GM23338 (cell line): ENCODE data around the gene ZHX3. TPM values are rescaled to one million over a fixed set of nuclear protein-coding genes. Genes with fewer than 3 reads are reported as not detected.

Experiments used
- ATAC-seq: fragments of 200-7000 bp; cut with Tn5 transposase; 3 replicates; pipeline ENCODE4 v1.9.1; 2020
- DNase-seq: peaks from one replicate; pipeline ENCODE4 v3.0.0-alpha.2; 2015; ENCODE audit warnings: low spot score
- H2AFZ ChIP-seq: fragments of 200-600 bp; sonication (generic); 2 replicates; pipeline ENCODE4 v1.8.0; 2016; ENCODE audit warnings: antibody characterized with exemption, mild to moderate bottlenecking, moderate library complexity
- H3F3A ChIP-seq: fragments of 200-600 bp; sonication (generic); replicated peaks from 2 replicates; pipeline ENCODE4 v1.8.0; 2017; ENCODE audit warnings: antibody characterized with exemption, mixed run types, low read depth
- H3K27ac ChIP-seq: fragments of 200-600 bp; sonication (generic); 2 replicates; pipeline ENCODE4 v1.6.1; 2016; ENCODE audit warnings: low read depth
- H3K27me3 ChIP-seq: fragments of 200-600 bp; sonication (generic); 2 replicates; pipeline ENCODE4 v1.8.0; 2016; ENCODE audit warnings: mild to moderate bottlenecking, mixed run types, moderate library complexity; ENCODE audit not compliant: insufficient read depth
- H3K36me3 ChIP-seq: fragments of 200-600 bp; sonication (generic); 2 replicates; pipeline ENCODE4 v1.8.0; 2016; ENCODE audit warnings: mild to moderate bottlenecking; ENCODE audit not compliant: insufficient read depth
- H3K4me1 ChIP-seq: fragments of 200-600 bp; sonication (generic); 2 replicates; pipeline ENCODE4 v1.8.0; 2016; ENCODE audit warnings: mild to moderate bottlenecking, moderate library complexity; ENCODE audit not compliant: insufficient read depth
- H3K4me2 ChIP-seq: fragments of 200-600 bp; sonication (generic); 2 replicates; pipeline ENCODE4 v1.7.1; 2017; ENCODE audit warnings: mixed run types
- H3K4me3 ChIP-seq: fragments of 200-600 bp; sonication (generic); 2 replicates; pipeline ENCODE4 v1.6.1; 2016; ENCODE audit warnings: mixed run types
- H3K79me2 ChIP-seq: fragments of 200-600 bp; sonication (generic); replicated peaks from 2 replicates; pipeline ENCODE4 v1.8.0; 2017; ENCODE audit warnings: mild to moderate bottlenecking; ENCODE audit not compliant: insufficient read depth
- H3K9me2 ChIP-seq: fragments of 200-600 bp; sonication (generic); 2 replicates; pipeline ENCODE4 v1.8.0; 2017; ENCODE audit not compliant: insufficient read depth
- H4K20me1 ChIP-seq: fragments of 200-600 bp; sonication (generic); replicated peaks from 2 replicates; pipeline ENCODE4 v1.8.0; 2017; ENCODE audit warnings: mild to moderate bottlenecking; ENCODE audit not compliant: insufficient read depth
- H3K27ac Mint-ChIP-seq: 2 replicates; pipeline ENCODE4 v1.8.0; 2020; ENCODE audit warnings: inconsistent platforms, mild to moderate bottlenecking, moderate library complexity, mixed read lengths
- H3K27me3 Mint-ChIP-seq: 3 replicates; pipeline ENCODE4 v1.8.0; 2022; ENCODE audit warnings: low read depth, mild to moderate bottlenecking, moderate library complexity, mixed read lengths, inconsistent platforms; ENCODE audit not compliant: insufficient read depth, poor library complexity
- H3K36me3 Mint-ChIP-seq: 3 replicates; pipeline ENCODE4 v1.8.0; 2021; ENCODE audit warnings: low read depth, mild to moderate bottlenecking, inconsistent platforms, moderate library complexity, mixed read lengths
- H3K4me1 Mint-ChIP-seq: 3 replicates; pipeline ENCODE4 v1.8.0; 2020; ENCODE audit warnings: mild to moderate bottlenecking, inconsistent platforms, mixed read lengths
- H3K4me3 Mint-ChIP-seq: 3 replicates; pipeline ENCODE4 v1.8.0; 2021; ENCODE audit warnings: moderate library complexity, mild to moderate bottlenecking, inconsistent platforms, mixed read lengths
- H3K9me3 Mint-ChIP-seq: 3 replicates; pipeline ENCODE4 v1.8.0; 2020; ENCODE audit warnings: moderate library complexity, mild to moderate bottlenecking, inconsistent platforms, mixed read lengths
- CREB1 ChIP-seq: fragments of 250-450 bp; sonication (Bioruptor Pico); IDR thresholded peaks from 2 replicates; pipeline ENCODE4 v1.5.0; 2020; ENCODE audit warnings: low read depth, mild to moderate bottlenecking, moderate library complexity
- EZH2 ChIP-seq: fragments of 200-600 bp; sonication (generic); IDR thresholded peaks from one replicate; pipeline ENCODE4 v1.8.0; 2017; ENCODE audit warnings: antibody characterized with exemption, mild to moderate bottlenecking, low read depth; ENCODE audit not compliant: unreplicated experiment
- EZH2phosphoT487 ChIP-seq: fragments of 200-600 bp; sonication (generic); IDR thresholded peaks from one replicate; pipeline ENCODE4 v1.8.1; 2018; ENCODE audit warnings: antibody characterized with exemption; ENCODE audit not compliant: unreplicated experiment
- JUNB ChIP-seq: IDR thresholded peaks from one replicate; pipeline ENCODE4 v1.6.1; 2016; ENCODE audit warnings: antibody characterized with exemption; ENCODE audit not compliant: unreplicated experiment
- NANOG ChIP-seq: IDR thresholded peaks from 2 replicates; pipeline ENCODE4 v1.6.1; 2016; ENCODE audit warnings: antibody characterized with exemption, borderline replicate concordance
- POLR2AphosphoS5 ChIP-seq: IDR thresholded peaks from 2 replicates; pipeline ENCODE4 v1.6.1; 2016; ENCODE audit warnings: antibody characterized with exemption, low read depth
- STAT1 ChIP-seq: IDR thresholded peaks from one replicate; pipeline ENCODE4 v1.6.1; 2016; ENCODE audit warnings: antibody characterized with exemption; ENCODE audit not compliant: unreplicated experiment
- ZNF114 ChIP-seq: fragments of 250-450 bp; sonication (Bioruptor Pico); IDR thresholded peaks from 2 replicates; pipeline ENCODE4 v1.5.0; 2020; ENCODE audit warnings: mild to moderate bottlenecking, moderate library complexity
- ZNF331 ChIP-seq: fragments of 250-450 bp; sonication (Bioruptor Pico); IDR thresholded peaks from 2 replicates; pipeline ENCODE4 v1.5.0; 2020; ENCODE audit warnings: low read depth, mild to moderate bottlenecking, moderate library complexity
- polyA plus RNA-seq: library from polyadenylated mRNA; unstranded; fragments of >200 nt; fragmentation: Nextera tagmentation; extraction: Ambion mirVana; gene quantifications from 2 replicates; pipeline ENCODE4 v1.2.1, GENCODE V29; 2016
- total RNA-seq: library from RNA; depleted of rRNA; stranded (reverse); fragments of >200 nt; shearing (Covaris generic); gene quantifications from 2 replicates; pipeline ENCODE4 v1.2.3, GENCODE V29; 2014
- TF ChIP-seq, protein P1 (sequence below), 2 experiments: fragments of 200-600 bp in 1 of 2; sonication (generic) in 1 of 2; conservative IDR thresholded peaks; 2 replicates each; pipeline versions ENCODE4 v1.5.1 to v1.6.1; 2016 to 2017; ENCODE audit warnings: antibody characterized with exemption in 2 of 2, low read depth in 2 of 2, mild to moderate bottlenecking in 2 of 2, moderate library complexity in 1 of 2
- TF ChIP-seq, protein P2 (sequence below): fragments of 250-450 bp; sonication (Bioruptor Pico); IDR thresholded peaks from 2 replicates; pipeline ENCODE4 v1.5.0; 2020; ENCODE audit warnings: mild to moderate bottlenecking, moderate library complexity
- TF ChIP-seq, protein P3 (sequence below): IDR thresholded peaks from 2 replicates; pipeline ENCODE4 v1.6.1; 2016; ENCODE audit warnings: antibody characterized with exemption
- TF ChIP-seq, protein P4 (sequence below): IDR thresholded peaks from one replicate; pipeline ENCODE4 v1.6.1; 2018; ENCODE audit warnings: antibody characterized with exemption; ENCODE audit not compliant: unreplicated experiment

Gene ZHX3
- total and polyA plus RNA-seq, 2 experiments from 2014 or later: 1.7 to 2.8 TPM

DNA sequence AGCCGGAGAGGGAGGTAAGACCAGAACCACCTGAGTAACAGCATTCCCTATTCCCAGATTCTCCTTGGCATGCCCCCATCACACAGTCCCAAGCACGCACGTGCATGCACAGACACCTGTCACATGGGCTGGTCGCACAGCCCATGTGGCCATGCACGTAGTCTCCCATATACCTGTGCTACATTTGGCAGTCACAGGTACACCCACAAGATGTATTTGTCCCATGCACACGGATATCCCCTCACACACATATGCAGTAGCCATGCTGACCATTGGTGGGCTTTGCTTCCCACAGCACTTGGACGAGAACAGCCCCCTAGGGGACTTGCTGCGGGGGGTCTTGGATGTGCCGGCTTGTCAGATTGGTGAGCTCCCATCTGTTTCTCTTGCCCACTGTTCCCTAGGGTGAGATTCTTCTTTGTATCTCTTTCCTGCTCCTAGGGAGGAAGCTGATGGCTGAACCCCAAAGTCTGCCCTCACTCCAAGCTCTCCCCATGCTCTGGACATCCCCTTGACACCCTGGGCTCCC, 148.3 kb downstream of the ZHX3 start:
- Mint-ChIP-seq H3K27ac (no peak overlapping the region), H3K36me3 (peaks cover 93% of the 10 kb centered on the region), H3K27me3 (peaks cover 12% of the 10 kb centered on the region), H3K9me3 (no peaks in the 10 kb centered on the region; the same call in 2 of the 3 replicates), H3K4me1 (no peaks in the 10 kb centered on the region; the same call in 2 of the 3 replicates), H3K4me3 (no peak overlapping the region)
- H4K20me1 ChIP-seq: peaks cover 2% of the 10 kb centered on the region
- DNase-seq (no peak), ATAC-seq (no peak)
- H3K4me2 ChIP-seq: no peak overlapping the region
- peaks cover 28% of the 10 kb centered on the region for H3K36me3 ChIP-seq
- no peaks in the 10 kb centered on the region for H3K27me3 ChIP-seq
- H3K79me2 ChIP-seq: no peaks in the 10 kb centered on the region
- H3F3A ChIP-seq: peaks cover 6% of the 10 kb centered on the region; the same call in 1 of the 2 replicates
- TF ChIP-seq, protein P1, sequence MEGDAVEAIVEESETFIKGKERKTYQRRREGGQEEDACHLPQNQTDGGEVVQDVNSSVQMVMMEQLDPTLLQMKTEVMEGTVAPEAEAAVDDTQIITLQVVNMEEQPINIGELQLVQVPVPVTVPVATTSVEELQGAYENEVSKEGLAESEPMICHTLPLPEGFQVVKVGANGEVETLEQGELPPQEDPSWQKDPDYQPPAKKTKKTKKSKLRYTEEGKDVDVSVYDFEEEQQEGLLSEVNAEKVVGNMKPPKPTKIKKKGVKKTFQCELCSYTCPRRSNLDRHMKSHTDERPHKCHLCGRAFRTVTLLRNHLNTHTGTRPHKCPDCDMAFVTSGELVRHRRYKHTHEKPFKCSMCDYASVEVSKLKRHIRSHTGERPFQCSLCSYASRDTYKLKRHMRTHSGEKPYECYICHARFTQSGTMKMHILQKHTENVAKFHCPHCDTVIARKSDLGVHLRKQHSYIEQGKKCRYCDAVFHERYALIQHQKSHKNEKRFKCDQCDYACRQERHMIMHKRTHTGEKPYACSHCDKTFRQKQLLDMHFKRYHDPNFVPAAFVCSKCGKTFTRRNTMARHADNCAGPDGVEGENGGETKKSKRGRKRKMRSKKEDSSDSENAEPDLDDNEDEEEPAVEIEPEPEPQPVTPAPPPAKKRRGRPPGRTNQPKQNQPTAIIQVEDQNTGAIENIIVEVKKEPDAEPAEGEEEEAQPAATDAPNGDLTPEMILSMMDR (conservative IDR thresholded peaks at IDR 0.05; ENCODE audit: low read depth in 2 of 2): no peak
- TF ChIP-seq POLR2AphosphoS5 (no peak), NANOG (no peak), STAT1 (no peak), ZNF114 (no peak), EZH2 (no peak), EZH2phosphoT487 (no peak), JUNB (no peak), ZNF331 (CRISPR knock-in tag) (no peak), CREB1 (no peak)
- TF ChIP-seq, protein P2, sequence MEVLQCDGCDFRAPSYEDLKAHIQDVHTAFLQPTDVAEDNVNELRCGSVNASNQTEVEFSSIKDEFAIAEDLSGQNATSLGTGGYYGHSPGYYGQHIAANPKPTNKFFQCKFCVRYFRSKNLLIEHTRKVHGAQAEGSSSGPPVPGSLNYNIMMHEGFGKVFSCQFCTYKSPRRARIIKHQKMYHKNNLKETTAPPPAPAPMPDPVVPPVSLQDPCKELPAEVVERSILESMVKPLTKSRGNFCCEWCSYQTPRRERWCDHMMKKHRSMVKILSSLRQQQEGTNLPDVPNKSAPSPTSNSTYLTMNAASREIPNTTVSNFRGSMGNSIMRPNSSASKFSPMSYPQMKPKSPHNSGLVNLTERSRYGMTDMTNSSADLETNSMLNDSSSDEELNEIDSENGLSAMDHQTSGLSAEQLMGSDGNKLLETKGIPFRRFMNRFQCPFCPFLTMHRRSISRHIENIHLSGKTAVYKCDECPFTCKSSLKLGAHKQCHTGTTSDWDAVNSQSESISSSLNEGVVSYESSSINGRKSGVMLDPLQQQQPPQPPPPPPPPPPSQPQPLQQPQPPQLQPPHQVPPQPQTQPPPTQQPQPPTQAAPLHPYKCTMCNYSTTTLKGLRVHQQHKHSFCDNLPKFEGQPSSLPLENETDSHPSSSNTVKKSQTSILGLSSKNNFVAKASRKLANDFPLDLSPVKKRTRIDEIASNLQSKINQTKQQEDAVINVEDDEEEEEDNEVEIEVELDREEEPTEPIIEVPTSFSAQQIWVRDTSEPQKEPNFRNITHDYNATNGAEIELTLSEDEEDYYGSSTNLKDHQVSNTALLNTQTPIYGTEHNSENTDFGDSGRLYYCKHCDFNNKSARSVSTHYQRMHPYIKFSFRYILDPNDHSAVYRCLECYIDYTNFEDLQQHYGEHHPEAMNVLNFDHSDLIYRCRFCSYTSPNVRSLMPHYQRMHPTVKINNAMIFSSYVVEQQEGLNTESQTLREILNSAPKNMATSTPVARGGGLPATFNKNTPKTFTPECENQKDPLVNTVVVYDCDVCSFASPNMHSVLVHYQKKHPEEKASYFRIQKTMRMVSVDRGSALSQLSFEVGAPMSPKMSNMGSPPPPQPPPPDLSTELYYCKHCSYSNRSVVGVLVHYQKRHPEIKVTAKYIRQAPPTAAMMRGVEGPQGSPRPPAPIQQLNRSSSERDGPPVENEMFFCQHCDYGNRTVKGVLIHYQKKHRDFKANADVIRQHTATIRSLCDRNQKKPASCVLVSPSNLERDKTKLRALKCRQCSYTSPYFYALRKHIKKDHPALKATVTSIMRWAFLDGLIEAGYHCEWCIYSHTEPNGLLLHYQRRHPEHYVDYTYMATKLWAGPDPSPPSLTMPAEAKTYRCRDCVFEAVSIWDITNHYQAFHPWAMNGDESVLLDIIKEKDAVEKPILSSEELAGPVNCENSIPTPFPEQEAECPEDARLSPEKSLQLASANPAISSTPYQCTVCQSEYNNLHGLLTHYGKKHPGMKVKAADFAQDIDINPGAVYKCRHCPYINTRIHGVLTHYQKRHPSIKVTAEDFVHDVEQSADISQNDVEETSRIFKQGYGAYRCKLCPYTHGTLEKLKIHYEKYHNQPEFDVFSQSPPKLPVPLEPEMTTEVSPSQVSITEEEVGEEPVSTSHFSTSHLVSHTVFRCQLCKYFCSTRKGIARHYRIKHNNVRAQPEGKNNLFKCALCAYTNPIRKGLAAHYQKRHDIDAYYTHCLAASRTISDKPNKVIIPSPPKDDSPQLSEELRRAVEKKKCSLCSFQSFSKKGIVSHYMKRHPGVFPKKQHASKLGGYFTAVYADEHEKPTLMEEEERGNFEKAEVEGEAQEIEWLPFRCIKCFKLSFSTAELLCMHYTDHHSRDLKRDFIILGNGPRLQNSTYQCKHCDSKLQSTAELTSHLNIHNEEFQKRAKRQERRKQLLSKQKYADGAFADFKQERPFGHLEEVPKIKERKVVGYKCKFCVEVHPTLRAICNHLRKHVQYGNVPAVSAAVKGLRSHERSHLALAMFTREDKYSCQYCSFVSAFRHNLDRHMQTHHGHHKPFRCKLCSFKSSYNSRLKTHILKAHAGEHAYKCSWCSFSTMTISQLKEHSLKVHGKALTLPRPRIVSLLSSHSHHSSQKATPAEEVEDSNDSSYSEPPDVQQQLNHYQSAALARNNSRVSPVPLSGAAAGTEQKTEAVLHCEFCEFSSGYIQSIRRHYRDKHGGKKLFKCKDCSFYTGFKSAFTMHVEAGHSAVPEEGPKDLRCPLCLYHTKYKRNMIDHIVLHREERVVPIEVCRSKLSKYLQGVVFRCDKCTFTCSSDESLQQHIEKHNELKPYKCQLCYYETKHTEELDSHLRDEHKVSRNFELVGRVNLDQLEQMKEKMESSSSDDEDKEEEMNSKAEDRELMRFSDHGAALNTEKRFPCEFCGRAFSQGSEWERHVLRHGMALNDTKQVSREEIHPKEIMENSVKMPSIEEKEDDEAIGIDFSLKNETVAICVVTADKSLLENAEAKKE (CRISPR knock-in tag): no peak
- TF ChIP-seq, protein P3, sequence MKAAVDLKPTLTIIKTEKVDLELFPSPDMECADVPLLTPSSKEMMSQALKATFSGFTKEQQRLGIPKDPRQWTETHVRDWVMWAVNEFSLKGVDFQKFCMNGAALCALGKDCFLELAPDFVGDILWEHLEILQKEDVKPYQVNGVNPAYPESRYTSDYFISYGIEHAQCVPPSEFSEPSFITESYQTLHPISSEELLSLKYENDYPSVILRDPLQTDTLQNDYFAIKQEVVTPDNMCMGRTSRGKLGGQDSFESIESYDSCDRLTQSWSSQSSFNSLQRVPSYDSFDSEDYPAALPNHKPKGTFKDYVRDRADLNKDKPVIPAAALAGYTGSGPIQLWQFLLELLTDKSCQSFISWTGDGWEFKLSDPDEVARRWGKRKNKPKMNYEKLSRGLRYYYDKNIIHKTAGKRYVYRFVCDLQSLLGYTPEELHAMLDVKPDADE: no peak
- TF ChIP-seq, protein P4, sequence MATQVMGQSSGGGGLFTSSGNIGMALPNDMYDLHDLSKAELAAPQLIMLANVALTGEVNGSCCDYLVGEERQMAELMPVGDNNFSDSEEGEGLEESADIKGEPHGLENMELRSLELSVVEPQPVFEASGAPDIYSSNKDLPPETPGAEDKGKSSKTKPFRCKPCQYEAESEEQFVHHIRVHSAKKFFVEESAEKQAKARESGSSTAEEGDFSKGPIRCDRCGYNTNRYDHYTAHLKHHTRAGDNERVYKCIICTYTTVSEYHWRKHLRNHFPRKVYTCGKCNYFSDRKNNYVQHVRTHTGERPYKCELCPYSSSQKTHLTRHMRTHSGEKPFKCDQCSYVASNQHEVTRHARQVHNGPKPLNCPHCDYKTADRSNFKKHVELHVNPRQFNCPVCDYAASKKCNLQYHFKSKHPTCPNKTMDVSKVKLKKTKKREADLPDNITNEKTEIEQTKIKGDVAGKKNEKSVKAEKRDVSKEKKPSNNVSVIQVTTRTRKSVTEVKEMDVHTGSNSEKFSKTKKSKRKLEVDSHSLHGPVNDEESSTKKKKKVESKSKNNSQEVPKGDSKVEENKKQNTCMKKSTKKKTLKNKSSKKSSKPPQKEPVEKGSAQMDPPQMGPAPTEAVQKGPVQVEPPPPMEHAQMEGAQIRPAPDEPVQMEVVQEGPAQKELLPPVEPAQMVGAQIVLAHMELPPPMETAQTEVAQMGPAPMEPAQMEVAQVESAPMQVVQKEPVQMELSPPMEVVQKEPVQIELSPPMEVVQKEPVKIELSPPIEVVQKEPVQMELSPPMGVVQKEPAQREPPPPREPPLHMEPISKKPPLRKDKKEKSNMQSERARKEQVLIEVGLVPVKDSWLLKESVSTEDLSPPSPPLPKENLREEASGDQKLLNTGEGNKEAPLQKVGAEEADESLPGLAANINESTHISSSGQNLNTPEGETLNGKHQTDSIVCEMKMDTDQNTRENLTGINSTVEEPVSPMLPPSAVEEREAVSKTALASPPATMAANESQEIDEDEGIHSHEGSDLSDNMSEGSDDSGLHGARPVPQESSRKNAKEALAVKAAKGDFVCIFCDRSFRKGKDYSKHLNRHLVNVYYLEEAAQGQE: no peak
- H2AFZ ChIP-seq: no peak overlapping the region
- no peaks in the 10 kb centered on the region for H3K9me2 ChIP-seq
- no peak overlapping the region for H3K4me3 ChIP-seq
- no peak overlapping the region for H3K27ac ChIP-seq
- no peaks in the 10 kb centered on the region for H3K4me1 ChIP-seq
